Hepatocyte (in vitro differentiated cells): ENCODE data around the gene TAF9B.

Source experiments
- CTCF ChIP-seq: fragments of 200-600 bp; sonication (generic); IDR thresholded peaks from 2 replicates; pipeline ENCODE4 v1.5.1; 2016; ENCODE audit warnings: antibody characterized with exemption, mild to moderate bottlenecking; ENCODE audit not compliant: poor library complexity
- EZH2phosphoT487 ChIP-seq: fragments of 200-600 bp; sonication (generic); IDR thresholded peaks from one replicate; pipeline ENCODE4 v1.6.1; 2018; ENCODE audit warnings: antibody characterized with exemption, mild to moderate bottlenecking, low read depth, moderate library complexity; ENCODE audit not compliant: unreplicated experiment, severe bottlenecking

GRCh38 chrX:78131117-78131516 lies 8.3 kb downstream of the TAF9B start:
- TF ChIP-seq CTCF (no peak), EZH2phosphoT487 (no peak)
